ENCODE data around the gene EYS.

EYS gene
- total RNA-seq = 0 reads per million in 2 donors

DNA sequence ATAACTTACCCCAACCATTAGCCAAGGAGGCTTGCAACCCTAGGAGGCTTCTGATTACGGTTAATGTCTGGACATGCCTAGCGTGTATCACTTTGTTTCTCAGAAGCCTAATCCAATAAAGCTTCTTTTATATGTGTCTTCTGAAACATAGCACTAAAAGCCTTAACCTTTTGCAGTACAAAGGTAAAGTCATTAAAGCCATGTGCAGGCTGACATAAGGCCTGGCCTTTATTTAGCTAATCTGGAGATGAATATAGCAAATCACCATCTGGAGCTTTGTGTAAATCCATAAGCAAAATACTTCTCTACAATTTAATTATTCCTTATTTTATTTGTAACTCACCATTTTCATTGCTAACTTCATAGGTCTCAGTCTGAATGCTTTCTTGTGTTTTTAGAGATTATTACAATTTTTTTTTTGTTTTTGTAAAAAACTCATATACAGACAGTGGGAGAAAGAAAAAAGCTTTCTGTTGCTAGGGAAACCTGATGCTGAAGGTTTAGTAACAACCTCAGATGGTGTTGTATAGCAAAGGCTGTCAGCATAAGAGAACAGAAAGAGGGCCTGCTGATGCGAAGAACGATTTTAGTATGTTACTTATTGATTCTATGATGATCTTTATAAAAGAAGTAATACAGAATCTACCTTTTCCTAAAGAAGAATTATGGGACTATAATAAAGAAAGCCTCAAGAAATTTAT lies at the start of gene EYS:
EYS (minus strand) TSS at position 101 of the 701 bp plus-strand sequence. CDS start 211,816 bp downstream, outside the sequence.
- DNase-seq = no peak

GRCh38 chr6:65746302-65746701 lies 39.3 kb upstream of the EYS start:
- DNase-seq = no peak

DNA sequence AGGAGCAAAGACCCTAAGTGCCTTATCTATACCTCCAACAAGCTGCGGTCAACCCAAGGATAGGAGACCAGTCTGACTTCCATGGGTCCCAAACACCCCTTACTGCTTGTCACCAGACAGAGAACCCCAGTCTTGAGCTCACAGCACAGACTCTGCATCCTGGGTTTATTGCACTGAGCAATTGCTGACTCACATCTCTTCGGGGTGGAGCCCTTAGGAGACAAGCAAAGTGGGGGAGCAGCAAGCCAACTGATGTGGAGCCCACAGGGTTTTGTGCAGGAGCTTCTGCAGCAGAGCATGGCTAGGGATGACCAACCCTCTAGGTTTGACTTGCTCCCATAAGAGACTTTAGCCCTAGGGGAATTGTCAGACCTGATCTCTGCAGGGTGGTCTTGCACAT lies 38.6 kb upstream of the EYS start:
- no peak for DNase-seq

DNA sequence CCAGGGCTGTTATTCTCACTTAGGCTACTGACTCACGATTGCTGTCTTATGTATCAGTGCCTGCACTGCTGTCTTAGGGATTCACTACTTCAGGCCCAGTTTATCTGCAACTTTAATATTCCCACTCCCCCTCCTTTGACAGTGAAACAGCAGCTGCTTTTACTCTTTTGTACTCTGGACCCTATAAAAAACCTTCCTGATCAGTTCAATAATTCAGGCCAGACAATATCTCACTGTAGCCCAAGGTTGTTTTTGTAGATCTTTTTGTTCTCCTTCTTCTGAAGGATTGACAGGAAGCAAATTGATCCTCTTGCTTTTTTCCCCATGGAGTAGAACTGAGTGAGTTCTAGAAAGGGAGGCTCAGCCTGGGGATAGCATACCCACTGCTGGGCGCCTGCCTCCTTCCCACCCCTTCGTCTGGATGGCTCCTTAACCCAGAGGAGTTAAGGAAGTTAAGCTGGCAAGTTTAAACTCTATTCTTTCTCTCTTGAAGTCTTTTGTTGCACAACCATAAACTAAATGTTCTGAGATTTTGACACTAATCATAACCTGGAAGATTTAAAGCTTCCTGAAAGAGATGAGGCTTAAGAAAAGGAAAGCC lies 22.0 kb upstream of the EYS start:
- DNase-seq = no peak

- DNase-seq = no peak
These were observed 12.1 kb upstream of the EYS start for GRCh38 chr6:65719101-65719500.

DNA sequence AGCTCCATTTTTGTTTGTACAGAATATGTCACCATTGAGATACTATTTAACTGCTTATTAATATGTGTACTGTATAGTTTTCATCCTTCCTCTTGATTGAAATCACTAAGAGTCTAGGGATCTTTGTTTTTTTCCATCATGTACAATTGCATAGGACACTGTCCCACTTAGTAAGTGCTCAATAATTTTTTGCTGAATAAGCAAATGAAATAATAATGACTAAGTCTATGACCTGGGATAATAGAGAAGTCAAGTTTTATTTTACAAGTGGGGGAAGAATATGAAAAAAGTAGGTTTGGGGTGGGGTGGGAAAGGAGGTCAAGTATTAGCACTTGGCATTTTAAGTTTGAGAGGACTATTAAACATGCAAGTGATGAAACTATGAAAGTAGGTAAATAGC lies 4.5 kb upstream of the EYS start:
- no peak for DNase-seq

- no peak for DNase-seq
These were observed 2.2 kb upstream of the EYS start for GRCh38 chr6:65709099-65709830.

DNA sequence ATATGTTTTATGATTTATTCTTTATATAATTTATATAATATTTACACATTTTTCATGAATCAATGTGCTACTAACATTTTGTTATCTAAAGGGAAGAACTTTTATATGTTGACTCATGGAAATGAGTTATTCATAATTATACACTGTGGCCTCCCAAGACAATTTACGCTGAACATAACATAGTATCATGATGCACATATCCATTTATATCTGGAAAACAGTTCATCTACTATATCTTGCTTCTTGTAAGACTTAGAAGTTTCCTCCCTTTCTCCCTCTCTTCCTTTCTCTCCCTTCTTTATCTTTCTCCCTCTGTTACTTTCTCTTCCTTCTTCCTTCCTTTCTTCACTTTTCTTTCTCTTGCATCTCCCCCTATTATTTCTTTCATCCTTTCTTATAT lies 1.1 kb upstream of the EYS start:
- DNase-seq = no peak

DNA sequence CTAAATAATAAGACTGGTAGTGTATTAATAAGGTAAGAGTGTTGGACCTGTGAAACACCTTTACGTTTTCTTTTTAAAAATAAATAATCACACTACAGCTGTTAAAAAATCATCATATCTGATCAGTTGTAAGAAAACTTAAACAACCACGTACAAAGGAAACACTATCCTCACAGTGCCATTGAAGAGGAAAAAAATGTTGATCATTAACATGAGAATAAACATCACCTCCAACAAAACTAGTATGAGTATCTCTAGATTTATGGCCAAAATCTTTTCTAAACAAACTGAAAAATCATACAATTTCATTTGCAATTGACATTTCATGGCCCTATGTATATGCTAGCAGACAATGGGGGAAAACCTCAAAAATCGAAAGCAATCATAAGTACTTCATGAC lies 590 bp downstream of the EYS start:
- DNase-seq = no peak

DNA sequence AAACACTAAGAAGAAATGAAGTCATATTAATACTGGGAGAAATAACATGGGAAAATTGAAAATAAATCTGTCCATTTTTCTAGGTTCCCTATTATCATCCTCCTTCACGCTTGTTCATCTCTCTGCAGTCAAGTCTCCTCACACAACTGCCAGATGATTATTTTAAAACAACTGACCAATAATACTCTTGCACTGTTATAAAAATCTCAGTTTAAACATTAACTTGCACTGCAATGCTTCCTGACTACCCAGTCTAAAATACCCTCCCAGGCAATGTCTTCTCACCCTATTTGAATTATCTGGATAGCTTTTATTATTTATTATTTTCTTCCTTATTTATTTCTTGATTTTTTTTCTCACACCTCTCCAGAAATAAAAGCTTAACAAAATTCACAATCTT lies 5.7 kb downstream of the EYS start:
- DNase-seq = no peak

- no peak for DNase-seq
These were observed 6.5 kb downstream of the EYS start for GRCh38 chr6:65700561-65700960.

DNA sequence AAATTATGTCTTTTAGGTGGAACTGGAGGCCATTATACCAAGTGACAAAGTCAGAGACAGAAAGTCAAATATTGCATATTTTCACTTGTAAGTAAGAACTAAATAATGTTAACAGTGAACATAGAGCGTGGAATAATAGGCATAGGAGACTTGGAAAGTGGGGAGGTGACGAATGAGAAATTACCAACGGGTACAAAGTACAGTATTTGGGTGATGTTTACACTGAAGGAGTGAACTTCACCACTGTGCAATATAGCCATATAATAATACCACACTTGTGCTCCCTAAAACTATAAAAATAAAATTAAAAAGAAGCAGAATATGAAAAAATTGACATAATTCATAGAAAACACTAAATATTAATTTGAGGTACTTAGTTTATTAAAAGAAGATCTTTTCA lies 14.9 kb downstream of the EYS start:
- DNase-seq = no peak

- no peak for DNase-seq
These were observed 26.8 kb downstream of the EYS start for GRCh38 chr6:65680232-65680631.

DNA sequence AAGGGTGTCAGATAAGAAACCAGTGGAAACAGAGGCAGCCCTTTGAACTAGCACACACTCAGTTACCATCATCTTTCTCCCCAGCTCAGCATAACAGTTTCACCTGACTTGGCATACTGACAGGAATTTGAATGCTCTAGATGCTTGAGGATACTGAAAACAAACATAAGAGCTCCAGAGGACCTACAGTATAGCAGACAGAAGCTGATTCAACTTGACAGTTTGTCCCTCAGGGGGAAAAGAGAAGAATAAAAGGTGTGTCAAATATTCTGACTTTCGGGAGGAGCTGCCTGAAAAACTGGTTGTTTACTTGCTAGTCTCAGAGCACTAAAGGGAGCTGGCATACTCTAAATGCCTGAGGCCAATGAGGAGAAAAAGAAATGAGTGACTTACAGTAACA lies 35.1 kb downstream of the EYS start:
- no peak for DNase-seq

GRCh38 chr6:65667916-65668656 lies 38.9 kb downstream of the EYS start:
- no peak for DNase-seq

- no peak for DNase-seq
These were observed 56.9 kb downstream of the EYS start for GRCh38 chr6:65650086-65650485.

- DNase-seq = no peak
These were observed 57.6 kb downstream of the EYS start for GRCh38 chr6:65649392-65649791.

DNA sequence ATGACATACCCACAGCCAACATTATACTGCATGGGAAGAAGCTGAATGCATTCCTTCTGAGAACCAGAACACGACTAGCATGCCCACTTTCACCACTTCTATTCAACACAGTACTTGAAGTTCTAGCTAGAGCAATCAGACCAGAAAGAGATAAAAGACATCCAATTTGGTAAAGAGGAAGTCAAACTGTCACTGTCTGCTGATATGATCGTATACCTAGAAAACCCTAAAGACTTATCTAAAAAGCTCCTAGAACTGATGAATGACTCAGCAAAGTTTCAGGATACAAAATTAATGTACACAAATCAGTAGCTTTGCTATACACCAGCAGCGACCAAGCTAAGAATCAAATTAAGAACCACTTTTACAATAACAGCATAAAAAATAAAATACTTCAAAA lies 60.5 kb downstream of the EYS start:
- DNase-seq = peak in 1 of 5 experiments; percentile 31

DNA sequence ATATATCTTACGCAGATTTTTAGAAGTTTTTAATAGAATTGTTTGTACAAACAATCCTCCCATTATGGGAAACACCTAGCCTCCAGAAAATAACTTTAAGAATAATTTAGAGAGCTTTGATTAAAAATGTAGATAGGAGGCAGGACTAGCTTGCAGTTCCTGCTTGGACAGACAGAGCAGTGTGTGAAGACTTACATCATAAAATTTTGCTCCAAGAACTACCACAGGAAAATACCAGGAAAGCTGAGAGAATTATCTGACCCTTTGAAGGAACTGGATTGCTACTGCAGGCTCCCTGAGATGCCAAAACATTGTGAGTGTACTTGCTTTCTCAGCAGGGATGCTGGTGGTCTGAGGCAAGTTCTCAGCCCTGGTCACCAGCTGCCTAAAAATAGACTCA lies 64.2 kb downstream of the EYS start:
- DNase-seq = no peak

GRCh38 chr6:65638047-65638831 lies 68.8 kb downstream of the EYS start:
- no peak for DNase-seq

DNA sequence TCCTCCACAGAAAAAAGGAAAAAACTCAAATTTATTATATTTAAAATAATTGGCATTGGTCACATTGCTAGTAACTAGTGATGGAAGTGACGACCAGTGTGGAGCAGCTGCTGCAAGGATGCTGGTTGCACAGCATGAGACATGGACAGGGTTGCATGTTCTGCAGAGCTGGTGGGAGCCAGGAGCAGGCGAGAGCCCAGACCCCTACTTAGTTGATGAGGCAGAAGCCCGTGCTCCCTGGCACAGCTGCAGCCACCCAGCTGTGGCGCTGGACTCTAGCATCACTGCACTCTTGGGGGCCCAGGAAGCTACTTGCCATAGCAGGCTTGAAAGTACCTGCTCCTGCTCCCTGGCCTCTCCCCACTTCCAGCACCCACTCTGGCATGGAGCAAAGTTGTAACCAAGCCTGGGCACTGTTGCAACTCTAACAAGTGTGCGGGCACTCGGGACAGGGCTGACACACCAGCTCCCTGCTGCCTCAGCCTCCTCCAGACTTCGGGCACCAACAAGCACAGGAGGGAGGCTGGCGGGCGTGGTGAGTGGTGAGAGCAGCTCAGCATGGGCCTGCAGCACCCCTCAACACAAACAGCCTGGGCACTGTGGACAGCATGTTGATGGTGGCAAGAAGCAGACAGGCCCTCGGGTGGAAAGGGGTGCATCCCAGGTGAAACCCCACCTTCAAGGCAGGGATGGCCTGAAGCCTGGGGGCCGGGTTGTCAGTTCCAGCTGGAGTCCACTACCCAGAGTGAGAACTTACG lies 69.6 kb downstream of the EYS start:
- no peak for DNase-seq

- DNase-seq = no peak
These were observed 73.5 kb downstream of the EYS start for GRCh38 chr6:65633501-65633900.
